ENCODE measurements around the gene C9orf57. TPM values are rescaled to one million over a fixed set of nuclear protein-coding genes. Genes with fewer than 3 reads are reported as not detected.

C9orf57 gene
- total RNA-seq, 1 donor from 2014 or later, result not detected

DNA sequence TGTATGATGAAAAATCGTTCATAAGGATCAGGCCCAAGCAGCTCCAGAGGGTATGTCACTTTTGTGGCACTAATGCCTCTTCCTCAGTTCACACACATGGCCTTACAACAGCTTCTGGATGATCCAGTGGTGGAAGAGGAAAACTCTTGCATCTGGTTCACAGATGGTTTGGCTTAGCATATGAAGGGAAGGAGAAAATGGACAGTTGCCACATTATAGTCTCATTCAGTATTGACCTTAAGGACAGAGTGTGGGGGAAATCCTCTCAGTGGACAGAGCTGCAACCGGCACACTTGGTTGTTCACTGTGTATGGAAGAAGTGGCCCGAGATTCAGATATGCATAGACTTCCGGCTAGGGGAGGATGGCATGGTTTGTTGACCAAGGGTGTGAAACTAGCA lies 22.8 kb downstream of the C9orf57 start:
- Histone ChIP-seq H3K4me1 (ENCODE audit: insufficient read depth, low read length) (no peaks in the 10 kb centered on the region), H3K4me3 (ENCODE audit: insufficient read depth, low read depth, low read length) (no peak overlapping the region), H3K79me2 (ENCODE audit: insufficient read depth, low read length) (no peaks in the 10 kb centered on the region), H3K9me3 (ENCODE audit: insufficient read depth, low read depth, low read length) (no peaks in the 10 kb centered on the region), H3K27ac (ENCODE audit: low read depth, low read length) (no peak overlapping the region), H3K4me2 (ENCODE audit: low read length) (no peak overlapping the region), H3K36me3 (ENCODE audit: insufficient read depth, low read length) (no peaks in the 10 kb centered on the region), H3K27me3 (ENCODE audit: insufficient read depth, low read length) (no peaks in the 10 kb centered on the region), H2AFZ (ENCODE audit: low read depth, low read length) (no peak overlapping the region), H4K20me1 (ENCODE audit: insufficient read depth, low read length) (no peaks in the 10 kb centered on the region), H3K9ac (ENCODE audit: low read length) (no peak overlapping the region)
- H3K27ac Mint-ChIP-seq (ENCODE audit: unreplicated experiment), result no peak overlapping the region
- TF ChIP-seq, protein P1, sequence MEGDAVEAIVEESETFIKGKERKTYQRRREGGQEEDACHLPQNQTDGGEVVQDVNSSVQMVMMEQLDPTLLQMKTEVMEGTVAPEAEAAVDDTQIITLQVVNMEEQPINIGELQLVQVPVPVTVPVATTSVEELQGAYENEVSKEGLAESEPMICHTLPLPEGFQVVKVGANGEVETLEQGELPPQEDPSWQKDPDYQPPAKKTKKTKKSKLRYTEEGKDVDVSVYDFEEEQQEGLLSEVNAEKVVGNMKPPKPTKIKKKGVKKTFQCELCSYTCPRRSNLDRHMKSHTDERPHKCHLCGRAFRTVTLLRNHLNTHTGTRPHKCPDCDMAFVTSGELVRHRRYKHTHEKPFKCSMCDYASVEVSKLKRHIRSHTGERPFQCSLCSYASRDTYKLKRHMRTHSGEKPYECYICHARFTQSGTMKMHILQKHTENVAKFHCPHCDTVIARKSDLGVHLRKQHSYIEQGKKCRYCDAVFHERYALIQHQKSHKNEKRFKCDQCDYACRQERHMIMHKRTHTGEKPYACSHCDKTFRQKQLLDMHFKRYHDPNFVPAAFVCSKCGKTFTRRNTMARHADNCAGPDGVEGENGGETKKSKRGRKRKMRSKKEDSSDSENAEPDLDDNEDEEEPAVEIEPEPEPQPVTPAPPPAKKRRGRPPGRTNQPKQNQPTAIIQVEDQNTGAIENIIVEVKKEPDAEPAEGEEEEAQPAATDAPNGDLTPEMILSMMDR (IDR thresholded peaks at IDR 0.05; ENCODE audit: insufficient read depth, low read depth, low read length), result no peak
- no peak for TF ChIP-seq EZH2 (IDR thresholded peaks at IDR 0.05; ENCODE audit: insufficient read depth, low read length)
- no peak overlapping the region for H3K4me3 Mint-ChIP-seq (ENCODE audit: unreplicated experiment)
- no peak for DNase-seq (ENCODE audit: low read depth)
- H3K36me3 Mint-ChIP-seq (ENCODE audit: low read depth, unreplicated experiment), result no peaks in the 10 kb centered on the region
- H3K9me3 Mint-ChIP-seq (ENCODE audit: unreplicated experiment), result no peaks in the 10 kb centered on the region
- H3K4me1 Mint-ChIP-seq (ENCODE audit: low read depth, unreplicated experiment), result no peaks in the 10 kb centered on the region
- no peak for FAIRE-seq
- H3K27me3 Mint-ChIP-seq (ENCODE audit: low read depth, unreplicated experiment), result peaks cover 2% of the 10 kb centered on the region

DNA sequence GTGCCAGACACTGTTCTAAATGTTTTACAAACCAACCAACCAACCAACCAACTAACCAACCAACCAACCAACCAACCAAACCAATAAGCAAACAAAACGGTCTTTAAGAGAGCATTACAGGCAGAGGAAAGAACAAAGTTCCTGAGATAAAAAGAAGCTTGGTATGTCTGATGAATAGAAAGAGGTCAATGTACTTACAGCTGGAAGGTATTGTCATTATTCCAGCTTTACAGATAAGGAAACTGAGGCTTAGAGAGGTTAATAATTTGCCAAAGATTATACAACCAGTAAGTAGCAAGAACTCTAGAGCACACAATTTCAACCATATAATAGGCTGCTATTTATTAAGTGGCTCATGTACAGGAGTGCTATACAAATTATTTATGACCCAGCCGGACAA lies 29.6 kb downstream of the C9orf57 start:
- no peak overlapping the region for H3K4me3 ChIP-seq (ENCODE audit: insufficient read depth, low read depth, low read length)
- Mint-ChIP-seq H3K27me3 (ENCODE audit: low read depth, unreplicated experiment) (no peaks in the 10 kb centered on the region), H3K27ac (ENCODE audit: unreplicated experiment) (no peak overlapping the region), H3K4me1 (ENCODE audit: low read depth, unreplicated experiment) (peaks cover 3% of the 10 kb centered on the region), H3K9me3 (ENCODE audit: unreplicated experiment) (no peaks in the 10 kb centered on the region), H3K36me3 (ENCODE audit: low read depth, unreplicated experiment) (no peaks in the 10 kb centered on the region), H3K4me3 (ENCODE audit: unreplicated experiment) (no peak overlapping the region)
- H3K9me3 ChIP-seq (ENCODE audit: insufficient read depth, low read depth, low read length), result no peaks in the 10 kb centered on the region
- no peak overlapping the region for H2AFZ ChIP-seq (ENCODE audit: low read depth, low read length)
- H3K36me3 ChIP-seq (ENCODE audit: insufficient read depth, low read length), result no peaks in the 10 kb centered on the region
- DNase-seq (ENCODE audit: low read depth) (no peak), FAIRE-seq (no peak)
- H4K20me1 ChIP-seq (ENCODE audit: insufficient read depth, low read length), result no peaks in the 10 kb centered on the region
- no peak for TF ChIP-seq EZH2 (IDR thresholded peaks at IDR 0.05; ENCODE audit: insufficient read depth, low read length)
- TF ChIP-seq, protein P1 (IDR thresholded peaks at IDR 0.05; ENCODE audit: insufficient read depth, low read depth, low read length), result no peak
- H3K27ac ChIP-seq (ENCODE audit: low read depth, low read length), result no peak overlapping the region
- no peak overlapping the region for H3K4me2 ChIP-seq (ENCODE audit: low read length)
- H3K79me2 ChIP-seq (ENCODE audit: insufficient read depth, low read length), result no peaks in the 10 kb centered on the region
- no peaks in the 10 kb centered on the region for H3K27me3 ChIP-seq (ENCODE audit: insufficient read depth, low read length)
- H3K4me1 ChIP-seq (ENCODE audit: insufficient read depth, low read length), result no peaks in the 10 kb centered on the region
- no peak overlapping the region for H3K9ac ChIP-seq (ENCODE audit: low read length)

DNA sequence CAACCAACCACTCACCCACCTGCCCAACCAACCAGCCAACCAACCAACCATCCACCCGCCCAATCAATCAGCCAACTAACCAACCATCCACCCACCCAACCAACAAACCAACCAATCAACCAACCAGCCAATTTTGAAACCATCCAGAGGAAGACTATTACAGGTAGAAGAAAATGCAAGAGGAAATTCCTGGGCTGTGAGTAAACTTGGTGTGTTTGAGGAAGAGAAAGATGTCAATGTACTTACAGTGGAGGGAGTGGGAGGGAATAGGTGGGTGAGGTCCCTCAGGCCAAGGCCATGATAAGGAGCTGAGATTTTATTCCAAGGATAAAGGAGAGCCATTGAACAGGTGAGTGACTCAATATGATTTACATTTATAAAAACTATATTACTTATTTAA lies 30.4 kb downstream of the C9orf57 start:
- H3K4me3 ChIP-seq (ENCODE audit: insufficient read depth, low read depth, low read length), result no peak overlapping the region
- DNase-seq (ENCODE audit: low read depth), result no peak
- H3K27me3 ChIP-seq (ENCODE audit: insufficient read depth, low read length), result no peaks in the 10 kb centered on the region
- no peak for FAIRE-seq
- H3K4me1 ChIP-seq (ENCODE audit: insufficient read depth, low read length), result peaks cover under 1% of the 10 kb centered on the region
- Mint-ChIP-seq H3K27me3 (ENCODE audit: low read depth, unreplicated experiment) (no peaks in the 10 kb centered on the region), H3K4me3 (ENCODE audit: unreplicated experiment) (no peak overlapping the region), H3K36me3 (ENCODE audit: low read depth, unreplicated experiment) (no peaks in the 10 kb centered on the region), H3K4me1 (ENCODE audit: low read depth, unreplicated experiment) (peaks cover 5% of the 10 kb centered on the region), H3K9me3 (ENCODE audit: unreplicated experiment) (no peaks in the 10 kb centered on the region), H3K27ac (ENCODE audit: unreplicated experiment) (no peak overlapping the region)
- H3K9ac ChIP-seq (ENCODE audit: low read length), result no peak overlapping the region
- no peak overlapping the region for H3K4me2 ChIP-seq (ENCODE audit: low read length)
- H3K9me3 ChIP-seq (ENCODE audit: insufficient read depth, low read depth, low read length), result no peaks in the 10 kb centered on the region
- H3K27ac ChIP-seq (ENCODE audit: low read depth, low read length), result no peak overlapping the region
- no peak for TF ChIP-seq EZH2 (IDR thresholded peaks at IDR 0.05; ENCODE audit: insufficient read depth, low read length)
- TF ChIP-seq, protein P1 (IDR thresholded peaks at IDR 0.05; ENCODE audit: insufficient read depth, low read depth, low read length), result no peak
- H3K36me3 ChIP-seq (ENCODE audit: insufficient read depth, low read length), result no peaks in the 10 kb centered on the region
- H3K79me2 ChIP-seq (ENCODE audit: insufficient read depth, low read length), result no peaks in the 10 kb centered on the region
- H2AFZ ChIP-seq (ENCODE audit: low read depth, low read length), result no peak overlapping the region
- no peaks in the 10 kb centered on the region for H4K20me1 ChIP-seq (ENCODE audit: insufficient read depth, low read length)

All from astrocyte (in vitro differentiated cells and primary cell).